ENCODE data around the gene MN1.

- no peak for TF ChIP-seq POLR2A (IDR thresholded peaks at IDR 0.05)
- TF ChIP-seq, protein P1, sequence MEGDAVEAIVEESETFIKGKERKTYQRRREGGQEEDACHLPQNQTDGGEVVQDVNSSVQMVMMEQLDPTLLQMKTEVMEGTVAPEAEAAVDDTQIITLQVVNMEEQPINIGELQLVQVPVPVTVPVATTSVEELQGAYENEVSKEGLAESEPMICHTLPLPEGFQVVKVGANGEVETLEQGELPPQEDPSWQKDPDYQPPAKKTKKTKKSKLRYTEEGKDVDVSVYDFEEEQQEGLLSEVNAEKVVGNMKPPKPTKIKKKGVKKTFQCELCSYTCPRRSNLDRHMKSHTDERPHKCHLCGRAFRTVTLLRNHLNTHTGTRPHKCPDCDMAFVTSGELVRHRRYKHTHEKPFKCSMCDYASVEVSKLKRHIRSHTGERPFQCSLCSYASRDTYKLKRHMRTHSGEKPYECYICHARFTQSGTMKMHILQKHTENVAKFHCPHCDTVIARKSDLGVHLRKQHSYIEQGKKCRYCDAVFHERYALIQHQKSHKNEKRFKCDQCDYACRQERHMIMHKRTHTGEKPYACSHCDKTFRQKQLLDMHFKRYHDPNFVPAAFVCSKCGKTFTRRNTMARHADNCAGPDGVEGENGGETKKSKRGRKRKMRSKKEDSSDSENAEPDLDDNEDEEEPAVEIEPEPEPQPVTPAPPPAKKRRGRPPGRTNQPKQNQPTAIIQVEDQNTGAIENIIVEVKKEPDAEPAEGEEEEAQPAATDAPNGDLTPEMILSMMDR (IDR thresholded peaks at IDR 0.05) = no peak
Observed at GRCh38 chr22:27797520-27798391, 3.8 kb downstream of the MN1 start.
